Measurements from ENCODE around the gene FXR2. TPM values are rescaled to one million over a fixed set of nuclear protein-coding genes. Genes with fewer than 3 reads are reported as not detected.

FXR2 gene
- total RNA-seq, 1 experiment from 2014 or later, result 36.4 TPM

GRCh38 chr17:7552621-7553051 is 62.1 kb downstream of the FXR2 start:
- WGBS (ENCODE audit: extremely low coverage, insufficient read length, low lambda C conversion rate), result no CpG with 5 or more reads among the region's 6 CpGs

More at GRCh38 chr17:7552621-7553051, 62.1 kb downstream of the FXR2 start:
- peak overlapping the region; percentile 40 for H3K9ac ChIP-seq (ENCODE audit: extremely low read depth, insufficient read length, low read length)
- Mint-ChIP-seq H3K36me3 (ENCODE audit: insufficient read depth in 1 of 3, low read depth in 3 of 3) (no peaks in the 10 kb centered on the region), H3K27ac (no peak overlapping the region), H3K9me3 (0 out of 5 replicates have a peak, but pooled peaks cover 0 to under 1% of the 10 kb centered on the region in 2 experiments), H3K4me1 (peaks cover 10 to 31% of the 10 kb centered on the region in 2 experiments), H3K27me3 (ENCODE audit: low read depth) (peaks cover 21% of the 10 kb centered on the region), H3K4me3 (no peak overlapping the region)
- H3K56ac ChIP-seq (ENCODE audit: insufficient read length, low read depth, low read length), result no peak overlapping the region
- H2AK5ac ChIP-seq (ENCODE audit: insufficient read length, low read length), result no peak overlapping the region
- no peak for DNase-seq
- no peak overlapping the region for H2BK120ac ChIP-seq (ENCODE audit: low read depth, low read length, poor library complexity, severe bottlenecking)
- no peak overlapping the region for H4K91ac ChIP-seq (ENCODE audit: insufficient read length, low read depth, low read length)
- no peak overlapping the region for H4K5ac ChIP-seq (ENCODE audit: insufficient read length, low read depth, low read length)
- H4K20me1 ChIP-seq (ENCODE audit: control insufficient read depth, insufficient read depth, insufficient read length), result no peaks in the 10 kb centered on the region
- H3K9me3 ChIP-seq (ENCODE audit: control insufficient read depth, low read depth, low read length), result no peaks in the 10 kb centered on the region
- TF ChIP-seq CTCF (conservative IDR thresholded peaks at IDR 0.05), result no peak
- H3K27ac ChIP-seq (ENCODE audit: insufficient read length, low read depth, low read length), result no peak overlapping the region
- no peak overlapping the region for H2BK20ac ChIP-seq (ENCODE audit: low read depth, low read length, poor library complexity, severe bottlenecking)
- H3K79me2 ChIP-seq (ENCODE audit: insufficient read depth, low read length), result no peaks in the 10 kb centered on the region
- no peak overlapping the region for H3K23ac ChIP-seq (ENCODE audit: insufficient read length, low read depth, low read length)
- H3K4me2 ChIP-seq (ENCODE audit: insufficient read depth, insufficient read length, low read length), result no peak overlapping the region
- no peak overlapping the region for H3K14ac ChIP-seq (ENCODE audit: insufficient read depth, low read length)
- H4K8ac ChIP-seq (replicated peaks; ENCODE audit: insufficient read length, low read depth, low read length), result no peak overlapping the region
- H3T11ph ChIP-seq (ENCODE audit: low read length), result no peak overlapping the region
- no peaks in the 10 kb centered on the region for H3K27me3 ChIP-seq (ENCODE audit: insufficient read depth, low read length)
- H3K18ac ChIP-seq (ENCODE audit: insufficient read length, low read depth, low read length), result no peak overlapping the region
- no peak overlapping the region for H3K4ac ChIP-seq (ENCODE audit: low read depth, low read length)
- no peak overlapping the region for H2BK15ac ChIP-seq (ENCODE audit: low read depth, low read length)
- H2BK5ac ChIP-seq (ENCODE audit: insufficient read length, low read length), result no peak overlapping the region
- peaks cover 4% of the 10 kb centered on the region; the same call in 1 of the 2 replicates for H3K4me1 ChIP-seq (ENCODE audit: insufficient read depth, low read length)
- H3K79me1 ChIP-seq (ENCODE audit: insufficient read depth, low read depth, low read length, poor library complexity, severe bottlenecking), result no peaks in the 10 kb centered on the region
- peaks cover 6% of the 10 kb centered on the region for H3K23me2 ChIP-seq (ENCODE audit: insufficient read length, low read depth, low read length, poor library complexity, severe bottlenecking)
- no peak overlapping the region for H2AFZ ChIP-seq (ENCODE audit: low read length)
- no peak overlapping the region for H2BK12ac ChIP-seq (ENCODE audit: insufficient read length, low read depth, low read length)

Data from H9 (cell line).